GM18909 (cell line): ENCODE results near the gene RAB7B.
"Not testable (repeated sequence)": the region's sequence is repeated elsewhere in the genome, so short reads cannot be mapped to it uniquely, and the experiment has no call there.

Experiments used
- ATAC-seq: cut with Tn5 transposase; IDR thresholded peaks from one replicate; pipeline ENCODE4 v1.9.1; 2021; ENCODE audit warnings: mild to moderate bottlenecking; ENCODE audit not compliant: unreplicated experiment, poor library complexity

Gene RAB7B

GRCh38 chr1:206000641-206001339 is 2.4 kb downstream of the RAB7B start:
- ATAC-seq: no peak

- ATAC-seq: no peak
Observed at GRCh38 chr1:205998457-205999241, 4.5 kb downstream of the RAB7B start.

DNA sequence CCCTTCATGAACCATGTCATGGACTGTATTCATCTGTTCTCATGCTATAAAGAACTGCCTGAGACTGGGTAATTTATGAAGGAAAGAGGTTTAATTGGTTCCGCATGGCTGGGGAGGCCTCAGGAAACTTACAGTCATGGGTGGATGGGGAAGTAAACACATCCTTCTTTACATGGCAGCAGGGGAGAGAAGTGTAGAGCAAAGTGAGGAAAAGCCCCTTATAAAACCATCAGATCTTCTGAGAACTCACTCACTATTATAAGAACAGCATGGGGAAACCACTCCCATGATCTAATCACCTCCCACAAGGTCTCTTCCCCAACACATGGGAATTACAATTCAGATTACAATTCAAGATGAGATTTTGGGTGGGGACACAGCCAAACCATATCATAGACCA is 6.6 kb downstream of the RAB7B start:
- not testable (repeated sequence) for ATAC-seq

GRCh38 chr1:205994346-205994745 is 8.8 kb downstream of the RAB7B start:
- no peak for ATAC-seq

DNA sequence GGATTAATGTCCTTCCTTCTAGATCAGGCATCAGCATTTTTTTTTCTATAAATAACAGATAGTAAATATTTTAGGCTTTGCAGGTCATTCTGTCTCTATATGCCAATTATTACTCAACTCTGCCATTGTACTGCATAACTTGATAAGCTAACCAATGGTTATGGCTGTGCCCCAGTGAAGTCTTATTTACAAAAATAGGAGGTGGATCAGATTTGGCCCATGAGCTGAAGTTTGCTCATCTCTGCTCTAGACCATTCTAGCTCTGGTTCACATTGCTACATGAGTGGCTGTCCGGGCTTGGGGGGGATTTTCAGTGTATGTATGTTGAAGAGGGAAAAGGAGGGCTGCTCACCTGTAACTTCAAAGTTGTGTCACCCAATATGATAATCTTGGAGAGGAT is 10.1 kb downstream of the RAB7B start:
- no peak for ATAC-seq

DNA sequence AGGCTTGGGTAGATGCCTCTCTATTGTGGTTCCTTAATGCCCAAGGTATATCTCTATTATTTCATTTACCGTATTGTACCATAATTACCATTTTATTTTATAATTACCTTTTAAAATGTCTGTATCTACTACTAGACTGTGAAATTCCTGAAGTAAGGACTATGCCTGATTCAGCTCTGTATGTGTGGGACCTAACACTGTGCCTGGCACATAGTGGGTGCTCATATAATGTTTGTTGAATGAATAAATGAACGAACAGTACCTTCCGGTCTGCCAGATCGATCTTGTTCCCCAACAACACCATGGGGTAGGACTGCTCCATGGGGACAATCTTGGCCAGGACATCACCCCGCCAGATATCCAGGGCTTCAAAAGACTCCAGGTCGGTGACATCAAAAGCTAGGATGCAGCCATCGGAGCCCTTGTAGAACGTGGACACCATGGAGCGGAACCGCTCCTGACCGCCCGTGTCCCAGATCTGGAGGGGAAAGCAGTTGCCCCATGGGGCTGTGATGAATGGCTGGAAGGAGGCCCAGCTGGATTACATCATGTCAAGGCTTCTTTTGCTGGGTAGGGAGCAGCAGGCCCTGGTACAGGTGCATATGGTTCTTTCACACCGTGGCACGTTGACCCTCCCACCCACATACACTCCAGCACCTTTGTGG is 10.8 kb downstream of the RAB7B start:
- no peak for ATAC-seq

DNA sequence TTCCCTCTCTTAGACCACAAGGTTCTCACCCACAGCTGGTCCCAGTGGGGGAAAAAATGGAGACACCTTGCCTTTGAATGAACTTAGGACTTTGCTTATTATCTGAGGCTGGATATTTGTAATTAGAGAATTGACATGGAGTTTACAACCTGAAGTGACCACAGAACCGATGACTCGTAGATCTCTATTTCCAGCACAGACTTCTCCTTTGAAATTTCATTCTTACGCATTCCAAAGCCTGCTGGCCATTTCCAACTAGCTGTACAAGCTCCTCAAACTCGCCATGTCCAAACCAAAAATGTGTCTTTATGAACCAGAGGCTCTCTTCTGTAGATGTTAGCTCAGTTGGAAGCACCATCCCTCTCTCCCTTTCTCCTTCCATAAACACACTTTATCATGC is 12.0 kb downstream of the RAB7B start:
- no peak for ATAC-seq

DNA sequence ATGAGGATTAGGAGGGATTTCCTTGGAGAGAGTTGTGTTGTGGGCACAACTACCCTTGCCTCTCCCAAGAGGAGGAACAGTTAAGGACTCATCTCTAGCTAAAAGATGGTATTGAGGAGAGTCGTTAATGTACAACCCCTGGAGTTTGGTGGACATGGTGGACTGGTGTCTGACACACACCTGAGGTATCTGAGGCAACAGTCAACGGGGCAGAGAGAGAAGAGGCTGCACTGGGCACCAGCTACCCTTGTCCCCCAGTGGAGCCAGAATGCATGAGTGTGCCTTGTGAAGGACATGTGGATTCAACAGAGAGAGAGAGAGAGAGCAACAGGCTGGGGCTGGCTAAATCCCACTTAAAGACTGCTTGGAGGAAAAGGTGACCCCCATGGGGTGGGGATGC is 13.0 kb downstream of the RAB7B start:
- ATAC-seq: no peak

DNA sequence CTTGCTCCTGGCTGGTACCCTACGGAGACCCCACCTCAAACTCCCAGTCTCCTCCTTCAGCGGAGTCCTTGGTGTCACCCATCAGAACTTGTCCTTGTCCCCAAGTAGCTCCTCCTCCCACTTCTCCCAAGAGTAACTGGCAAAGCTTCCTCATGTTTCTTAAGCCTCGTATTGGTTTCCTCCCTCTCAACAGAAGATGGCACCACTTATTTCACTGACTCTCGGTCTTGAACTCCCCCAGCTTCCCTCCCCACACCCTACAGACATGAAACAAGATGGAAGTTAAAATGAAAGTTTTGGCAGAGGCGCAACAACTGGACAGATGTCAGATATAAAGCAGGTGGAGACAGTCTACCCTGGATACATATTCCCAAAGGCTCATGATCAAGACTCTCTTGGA is 13.4 kb downstream of the RAB7B start:
- ATAC-seq: no peak

- no peak for ATAC-seq
Observed at GRCh38 chr1:205988585-205988995, 14.6 kb downstream of the RAB7B start.

GRCh38 chr1:205986861-205987260 is 16.3 kb downstream of the RAB7B start:
- ATAC-seq: no peak

DNA sequence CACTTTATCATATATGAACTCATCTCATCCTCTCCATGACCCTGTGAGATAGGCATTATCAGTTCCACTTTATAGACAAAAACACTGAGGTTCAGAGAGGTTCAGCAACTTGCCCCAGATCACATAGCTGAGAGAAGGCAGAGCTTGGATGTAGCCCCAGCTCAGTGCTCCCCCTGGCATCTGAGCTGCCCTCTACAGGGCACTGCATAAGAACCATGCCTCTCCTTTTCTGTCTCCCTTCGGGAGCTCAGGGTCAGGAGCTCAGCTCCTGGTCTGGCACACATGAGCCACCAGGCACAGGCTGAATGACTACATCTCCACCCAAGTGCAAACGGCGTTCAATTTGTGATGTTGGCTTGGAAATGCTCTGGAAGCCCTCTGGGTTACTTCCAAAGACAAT is 16.9 kb downstream of the RAB7B start:
- no peak for ATAC-seq

- no peak for ATAC-seq
Observed at GRCh38 chr1:205985330-205986005, 17.7 kb downstream of the RAB7B start.

- ATAC-seq: no peak
Observed at GRCh38 chr1:205983925-205984725, 19.1 kb downstream of the RAB7B start.

DNA sequence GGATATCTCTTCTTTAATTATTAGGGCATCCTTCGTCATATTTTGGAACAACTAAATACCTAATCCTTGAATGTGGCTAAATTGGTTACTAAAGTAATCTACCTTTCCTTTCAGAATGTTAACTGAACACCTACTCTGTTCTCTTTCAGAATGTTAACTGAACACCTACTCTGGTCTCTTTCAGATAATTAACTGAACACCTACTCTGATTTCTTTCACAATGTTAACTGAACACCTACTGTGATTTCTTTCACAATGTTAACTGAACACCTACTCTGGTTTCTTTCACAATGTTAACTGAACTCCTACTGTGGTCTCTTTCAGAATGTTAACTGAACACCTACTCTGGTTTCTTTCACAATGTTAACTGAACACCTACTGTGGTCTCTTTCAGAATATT is 21.9 kb downstream of the RAB7B start:
- ATAC-seq: no peak

- no peak for ATAC-seq
Observed at GRCh38 chr1:205980237-205980870, 22.8 kb downstream of the RAB7B start.

GRCh38 chr1:205979301-205979700 is 23.9 kb downstream of the RAB7B start:
- ATAC-seq: no peak

DNA sequence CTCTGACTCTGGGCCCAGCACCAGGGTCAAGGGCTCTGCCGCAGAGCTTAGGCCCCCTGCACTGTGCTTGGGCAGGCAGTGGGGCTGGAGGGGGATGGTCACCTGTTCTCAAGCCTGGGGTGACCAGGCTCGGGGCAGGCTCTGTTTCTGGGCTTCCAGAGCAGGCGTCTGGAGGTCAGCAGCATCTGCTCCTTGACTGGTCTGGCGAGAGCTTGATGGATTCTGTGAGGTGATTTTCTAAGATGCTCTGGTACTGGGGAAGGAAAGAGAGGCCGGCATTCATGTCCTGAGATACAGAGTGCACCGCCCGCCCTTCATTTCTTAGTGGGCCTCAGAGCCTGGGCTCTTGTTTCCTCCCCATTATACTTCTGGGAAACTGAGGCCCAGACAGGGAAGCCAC is 24.5 kb downstream of the RAB7B start:
- no peak for ATAC-seq

DNA sequence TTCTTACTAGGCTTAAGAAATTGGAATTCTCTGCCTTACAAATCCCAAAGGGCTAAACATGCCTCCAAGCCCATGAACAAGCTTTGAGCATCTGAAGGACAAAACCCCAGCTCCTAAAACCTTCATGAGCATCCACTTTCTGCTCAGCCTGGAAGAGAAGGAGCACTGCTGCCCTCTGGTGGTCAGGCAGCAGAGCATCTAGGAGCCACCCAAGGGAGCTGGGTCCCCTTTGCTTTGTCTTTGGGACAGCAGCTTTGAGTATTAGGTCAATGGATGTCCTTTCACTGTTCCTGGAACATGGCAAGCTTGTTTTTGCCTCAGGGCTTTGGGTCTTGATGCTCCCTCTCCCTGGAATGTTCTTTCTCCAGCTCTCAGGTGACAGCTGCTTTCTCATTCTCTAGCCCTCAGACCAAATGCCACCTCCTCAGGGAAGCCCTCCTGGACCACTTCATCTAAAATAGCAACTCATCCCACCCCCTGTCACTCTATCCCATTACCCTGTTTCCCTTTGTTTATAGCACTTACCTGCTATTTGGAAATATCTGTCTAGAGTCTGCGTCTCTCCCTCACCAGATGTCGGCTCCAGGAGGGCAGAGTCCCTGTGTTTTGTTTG is 25.7 kb downstream of the RAB7B start:
- no peak for ATAC-seq
